ENCODE results near the gene MYO5C.

Gene MYO5C

DNA sequence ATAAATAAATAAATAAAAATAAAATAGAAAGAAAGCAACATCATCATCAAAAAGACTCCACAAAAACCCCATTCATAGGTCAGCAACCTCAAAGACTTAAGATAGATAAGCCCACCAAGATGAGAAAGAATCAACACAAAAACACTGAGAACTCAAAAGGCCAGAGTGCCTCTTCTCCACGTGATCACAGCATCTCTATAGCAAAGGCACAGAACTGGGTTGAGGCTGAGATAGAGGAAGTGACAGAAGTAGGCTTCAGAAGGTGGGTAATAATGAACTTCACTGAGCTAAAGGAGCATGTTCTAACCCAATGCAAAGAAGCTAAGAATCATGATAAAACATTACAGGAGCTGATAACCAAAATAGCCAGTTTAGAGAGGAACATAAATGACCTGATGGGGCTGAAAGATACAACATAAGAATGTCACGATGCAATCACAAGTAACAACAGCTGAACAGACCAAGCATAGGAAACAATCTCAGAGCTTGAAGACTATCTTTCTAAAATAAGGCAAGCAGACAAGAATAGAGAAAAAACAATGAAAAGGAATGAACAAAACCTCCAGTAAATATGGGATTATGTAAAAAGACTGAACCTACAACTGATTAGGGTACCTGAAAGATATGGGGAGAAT, 130.9 kb downstream of the MYO5C start:
- no peak for DNase-seq

DNA sequence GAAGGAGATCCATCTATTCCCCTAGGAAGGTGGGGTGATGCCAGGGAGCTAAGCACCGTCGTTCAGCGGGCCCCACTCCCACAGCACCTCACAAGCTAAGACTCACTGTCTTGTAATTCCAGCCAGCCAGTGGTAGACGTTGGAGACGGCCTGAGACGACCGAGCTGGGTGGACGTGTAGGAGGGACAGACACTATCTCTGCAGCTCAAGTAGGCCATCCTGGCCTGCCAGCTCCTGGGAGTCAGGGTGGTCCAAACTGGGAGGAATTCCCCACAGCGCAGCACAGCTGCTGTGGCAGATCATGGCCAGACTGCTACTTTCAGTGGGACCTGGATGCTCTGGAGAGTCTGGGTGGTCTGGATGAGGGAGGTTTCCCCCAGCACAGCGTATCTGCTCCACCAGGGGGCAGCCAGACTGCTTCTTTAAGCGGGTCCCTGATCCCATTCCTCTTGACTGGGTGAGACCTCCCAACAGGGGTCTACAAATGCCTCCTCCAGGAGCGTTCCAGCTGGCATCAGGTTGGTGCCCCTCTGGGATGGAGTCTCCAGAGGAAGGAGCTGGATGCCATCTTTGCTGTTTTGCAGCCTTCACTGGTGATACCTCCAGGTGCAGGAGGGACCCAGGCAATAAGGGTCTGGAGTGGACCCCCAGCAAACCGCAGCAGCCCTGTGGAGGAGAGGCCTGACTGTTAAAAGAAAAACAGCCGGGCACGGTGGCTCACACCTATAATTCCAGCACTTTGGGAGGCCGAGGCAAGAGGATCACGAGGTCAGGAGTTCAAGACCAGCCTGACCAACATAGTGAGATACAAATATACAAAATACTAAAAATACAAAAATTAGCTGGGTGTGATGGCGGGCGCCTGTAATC, 132.0 kb downstream of the MYO5C start:
- DNase-seq, result no peak

- no peak for DNase-seq
Observed at GRCh38 chr15:52162876-52163275, 132.7 kb downstream of the MYO5C start.

DNA sequence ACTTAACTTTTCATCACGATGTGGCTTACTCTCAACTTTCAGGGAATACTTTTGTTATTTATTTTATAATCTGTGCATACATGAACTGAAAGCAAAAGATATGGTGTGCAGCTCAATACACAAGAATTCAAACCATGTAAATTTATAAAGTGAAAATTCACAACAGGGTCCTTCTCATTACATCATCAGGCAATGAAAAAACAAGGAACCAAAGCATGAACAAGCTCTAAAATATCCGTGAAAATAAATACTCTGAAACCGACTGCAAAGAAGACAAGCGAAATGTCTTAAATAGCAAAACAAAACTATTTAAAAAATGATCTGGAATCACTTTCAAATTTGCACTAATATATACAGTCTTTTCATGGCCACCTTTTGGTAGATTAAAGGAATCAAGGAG, 133.3 kb downstream of the MYO5C start:
- DNase-seq, result no peak

DNA sequence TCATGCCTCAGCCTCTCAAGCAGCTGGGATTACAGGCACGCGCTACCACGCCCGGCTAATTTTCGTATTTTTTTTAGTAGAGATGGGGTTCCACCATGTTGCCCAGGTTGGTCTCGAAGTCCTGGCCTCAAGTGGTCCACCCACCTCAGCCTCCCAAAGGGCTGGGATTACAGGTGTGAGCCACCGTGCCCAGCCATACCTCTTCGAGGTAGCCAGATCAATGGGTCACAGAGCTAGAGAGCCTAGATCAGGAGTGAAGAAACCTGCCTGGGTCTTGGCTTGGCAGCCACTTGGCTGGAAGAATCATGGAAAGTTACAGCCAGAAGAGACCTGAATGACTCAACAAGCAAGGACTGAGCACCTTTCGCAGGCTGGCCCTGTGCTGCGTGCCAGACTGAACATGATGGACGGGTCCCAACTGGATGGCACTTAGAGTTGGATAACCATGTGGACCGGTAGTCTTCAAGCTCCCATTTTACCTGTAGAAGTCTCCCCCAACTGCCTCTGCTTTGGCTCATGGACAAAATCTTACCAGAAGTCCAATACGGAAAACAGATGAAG, 134.1 kb downstream of the MYO5C start:
- DNase-seq, result no peak

- no peak for DNase-seq
Observed at GRCh38 chr15:52159645-52160044, 136.0 kb downstream of the MYO5C start.

DNA sequence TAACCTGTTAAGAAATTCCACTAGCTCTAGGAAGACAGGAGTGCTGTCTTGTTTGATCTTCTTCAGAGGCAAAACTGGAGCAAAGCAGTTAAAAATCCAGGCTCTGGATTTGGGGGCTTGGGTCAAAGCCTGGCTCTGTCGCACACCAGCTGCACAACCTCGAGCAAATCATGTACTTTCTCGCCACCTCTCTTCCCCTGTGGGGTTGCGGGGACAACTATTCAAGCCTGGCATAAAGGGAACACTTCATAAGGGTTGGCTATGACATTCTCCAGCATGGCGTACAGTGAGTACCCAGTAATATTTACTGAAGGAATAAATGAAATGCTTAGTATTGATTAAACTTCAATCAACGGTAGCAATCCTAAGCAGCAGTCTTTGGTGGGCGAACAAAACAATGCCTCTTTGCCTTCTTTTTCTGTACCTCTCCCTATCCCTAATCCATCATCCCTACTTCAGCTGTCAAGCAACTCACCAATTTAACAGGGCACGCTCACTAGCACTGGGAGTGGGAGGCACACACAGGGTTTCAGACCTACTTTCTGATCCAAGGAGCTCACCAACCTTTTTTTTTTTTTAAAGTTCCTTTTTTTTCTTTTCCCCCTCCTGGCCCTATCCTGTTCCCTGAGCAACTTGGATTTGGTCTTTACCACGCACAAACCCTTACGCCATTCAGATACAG, 137.4 kb downstream of the MYO5C start:
- DNase-seq, result no peak

GRCh38 chr15:52155878-52156277, 139.7 kb downstream of the MYO5C start:
- no peak for DNase-seq

DNA sequence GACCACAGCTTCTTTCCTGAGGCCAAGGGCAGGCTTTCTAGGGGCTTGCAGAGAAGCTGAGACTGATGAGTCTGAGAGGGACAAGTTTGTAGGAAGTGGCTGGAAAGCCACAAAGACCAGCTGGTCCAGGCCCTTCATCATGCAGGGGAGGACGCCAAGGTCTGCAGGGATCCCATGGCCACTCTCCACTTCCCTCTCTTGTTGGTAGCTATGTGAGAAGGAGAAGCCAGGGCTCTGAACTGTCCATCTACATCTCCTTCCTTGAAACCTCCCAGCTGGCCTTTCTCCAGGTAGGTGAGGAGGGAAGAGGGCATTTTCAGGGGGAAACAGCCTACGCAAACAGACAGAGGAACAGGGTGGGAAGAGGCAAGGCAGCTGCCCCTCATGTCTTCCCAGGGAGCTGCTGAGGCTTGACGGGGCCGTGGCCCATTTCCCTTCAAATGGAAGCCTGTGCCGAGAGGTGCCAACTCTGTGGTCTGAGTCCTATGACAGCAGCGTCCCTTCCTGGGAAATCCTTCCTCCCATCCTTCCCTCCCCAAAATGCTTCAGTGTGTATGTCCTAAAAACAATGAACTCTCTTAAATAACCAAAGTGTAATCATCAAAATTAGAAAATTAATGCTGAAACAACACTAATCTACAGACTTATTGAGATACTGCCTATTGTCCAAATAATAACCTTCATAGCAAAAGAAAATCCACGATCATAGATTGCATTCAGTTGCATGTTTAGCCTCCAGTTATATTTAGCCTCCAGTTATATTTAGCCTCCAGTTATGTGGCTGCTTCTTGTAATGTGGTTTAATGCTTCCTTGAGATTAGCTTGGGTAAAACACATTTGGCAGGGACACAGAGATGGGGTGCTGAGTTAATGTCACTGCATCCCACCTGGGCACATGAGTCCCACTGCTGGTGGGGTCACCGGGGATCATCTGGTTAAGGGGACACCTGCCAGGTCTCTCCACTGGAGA, 140.4 kb downstream of the MYO5C start:
- DNase-seq, result no peak

DNA sequence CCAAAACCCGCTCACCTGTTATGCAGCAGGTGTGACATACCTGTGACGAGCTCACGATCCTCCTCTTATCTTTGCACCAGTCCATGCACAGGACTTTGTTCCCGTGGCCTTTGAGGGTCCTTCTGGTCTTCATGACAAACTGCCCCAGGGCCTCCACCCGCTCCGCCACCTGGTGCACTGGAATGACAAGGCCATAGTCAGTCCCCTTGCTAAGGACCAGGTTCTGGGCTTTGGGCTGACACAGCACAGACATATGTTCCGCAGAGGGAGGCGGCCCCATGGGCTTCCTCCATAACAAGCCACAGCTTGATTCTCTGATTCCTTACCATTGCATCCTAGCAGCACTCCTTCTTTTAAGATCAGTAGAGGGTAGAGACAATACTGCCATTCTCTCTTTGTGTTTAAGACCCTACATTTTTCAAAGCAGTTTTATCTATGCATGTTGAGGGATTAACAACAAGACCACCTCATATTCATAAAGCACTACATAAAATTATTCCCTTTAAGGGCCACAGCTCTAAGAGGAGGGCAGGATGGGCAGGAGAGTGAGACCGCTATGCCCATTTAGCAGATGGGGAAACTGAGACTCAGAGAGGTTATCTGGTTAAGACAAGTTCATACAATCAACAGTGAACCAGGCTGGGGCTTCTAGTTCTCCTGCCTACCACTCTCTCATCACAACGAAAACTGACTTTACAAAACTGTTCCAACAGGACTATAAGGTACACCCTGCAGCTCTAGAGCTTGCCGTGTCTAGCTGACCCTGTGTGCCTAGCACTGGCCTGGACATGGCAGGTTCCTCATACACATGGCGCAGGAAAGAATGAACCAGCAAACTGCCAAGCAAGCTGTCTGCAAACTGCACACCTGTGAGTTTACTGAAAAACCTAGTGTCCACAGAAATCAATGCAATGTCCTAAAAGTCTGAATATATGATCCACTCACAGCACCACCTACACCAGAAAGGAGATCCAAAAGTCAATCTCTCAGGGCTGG, 141.4 kb downstream of the MYO5C start:
- DNase-seq, result no peak

- no peak for DNase-seq
Observed at GRCh38 chr15:52151353-52151752, 144.3 kb downstream of the MYO5C start.

DNA sequence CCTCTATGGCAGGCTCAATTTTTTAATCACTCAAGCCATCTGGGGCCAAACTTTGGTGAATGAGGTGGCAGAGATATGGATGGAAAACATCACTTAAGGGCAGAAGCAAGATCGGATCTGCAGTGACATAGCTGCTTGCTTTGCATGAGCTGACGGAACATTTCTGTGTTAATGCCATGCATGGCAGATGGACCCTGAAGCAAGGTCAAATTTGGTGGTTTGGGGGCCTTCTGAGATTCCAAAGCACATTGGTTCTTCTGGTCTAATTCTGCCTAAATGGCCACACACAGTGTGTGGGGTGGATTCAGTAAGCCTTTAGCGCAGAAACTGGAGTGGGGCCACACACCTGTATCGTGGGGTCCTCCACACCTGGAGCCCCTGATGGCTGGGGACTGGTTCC, 144.7 kb downstream of the MYO5C start:
- DNase-seq, result no peak

DNA sequence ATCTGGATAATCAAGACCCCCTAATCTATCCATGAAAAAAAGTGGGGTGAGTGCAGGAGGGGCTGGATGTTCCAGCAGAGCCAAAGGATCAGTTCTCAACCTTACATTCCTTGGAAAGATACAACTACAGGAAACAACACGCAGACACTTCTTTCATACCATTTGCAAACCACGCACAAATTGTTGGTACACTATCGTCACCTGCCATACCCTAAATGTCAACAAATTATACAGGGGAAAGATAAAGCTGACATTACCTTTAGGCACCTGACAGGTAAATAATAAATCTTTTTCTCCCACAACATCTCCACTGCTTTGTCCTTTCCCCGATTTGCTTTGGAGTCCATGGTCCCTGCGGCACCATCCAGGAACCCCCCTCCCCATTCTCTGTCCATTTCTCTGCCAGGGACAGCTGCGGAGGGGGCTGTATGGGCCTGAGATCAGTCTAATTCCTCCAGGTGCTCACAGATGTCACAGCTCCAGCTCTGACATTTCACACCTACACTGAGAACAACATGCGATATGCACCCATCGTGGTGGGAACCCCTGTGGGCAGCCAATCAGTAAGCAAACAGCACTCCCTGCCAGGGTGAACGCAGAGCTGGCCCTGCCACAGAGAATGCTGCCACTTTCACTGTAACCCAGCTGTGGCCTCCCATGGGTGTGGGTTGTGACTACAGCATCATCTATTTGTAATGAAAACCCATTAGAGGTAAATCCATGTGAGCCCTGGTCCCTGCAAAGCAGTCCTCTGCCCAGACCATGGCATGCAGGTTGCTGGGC, 145.4 kb downstream of the MYO5C start:
- DNase-seq, result no peak

- no peak for DNase-seq
Observed at GRCh38 chr15:52148403-52148802, 147.2 kb downstream of the MYO5C start.

DNA sequence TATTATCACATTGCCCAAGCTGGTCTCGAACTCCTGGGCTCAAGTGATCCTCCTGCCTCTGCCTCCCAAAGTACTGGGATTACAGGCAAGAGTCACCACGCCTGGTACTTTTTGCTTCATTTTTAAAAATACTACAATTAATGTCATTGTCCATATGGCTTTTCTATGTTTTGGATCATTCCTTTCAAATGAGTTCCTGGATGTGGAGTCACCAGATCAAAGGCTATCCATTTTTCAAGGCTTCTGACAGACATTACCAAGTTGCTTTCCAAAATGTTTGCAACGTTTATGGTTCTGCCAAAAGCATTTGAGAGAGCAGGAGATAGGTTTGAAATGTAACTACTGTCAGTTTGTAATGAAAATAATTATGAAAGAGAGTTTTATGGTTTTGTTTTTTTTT, 148.8 kb downstream of the MYO5C start:
- no peak for DNase-seq

DNA sequence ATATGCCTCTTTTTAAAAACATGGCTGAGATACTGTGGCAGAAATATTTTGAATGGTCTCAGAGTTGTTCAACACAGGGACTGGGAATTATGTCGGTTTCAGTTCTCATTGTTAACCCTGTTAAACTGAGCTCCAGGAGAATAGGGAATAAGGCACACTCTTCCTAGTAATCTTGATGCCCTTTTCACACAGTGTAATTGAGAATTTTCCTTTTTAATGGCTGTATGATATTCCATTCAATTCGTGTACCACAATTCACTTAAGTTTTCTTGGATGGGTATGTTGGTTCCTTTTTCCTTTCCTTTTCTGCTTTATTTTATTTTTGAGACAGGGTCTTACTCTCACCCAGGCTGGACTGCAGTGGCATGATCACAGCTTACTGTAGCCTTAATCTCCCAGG, 149.3 kb downstream of the MYO5C start:
- no peak for DNase-seq

- DNase-seq, result no peak
Observed at GRCh38 chr15:52144656-52145178, 150.9 kb downstream of the MYO5C start.

- DNase-seq, result no peak
Observed at GRCh38 chr15:52143873-52144272, 151.7 kb downstream of the MYO5C start.

Data from cortex of kidney (tissue), 1 donor.